ENCODE results near the gene TAF4B. TPM values are rescaled to one million over a fixed set of nuclear protein-coding genes. Genes with fewer than 3 reads are reported as not detected.

Gene TAF4B
- total and polyA plus RNA-seq, 9 of the 15 experiments (the other 6 are each of a cell fraction or from before 2014, with no cell fraction given) = 4.5 to 25.3 (median 20.5) TPM

GRCh38 chr18:26262156-26262555 is 35.9 kb downstream of the TAF4B start (continued):
- TF ChIP-seq ETS1 (conservative IDR thresholded peaks at IDR 0.05; ENCODE audit: control insufficient read depth, low read depth, low read length) = no peak
- no peak for TF ChIP-seq HMG20A (CRISPR knock-in tag; conservative IDR thresholded peaks at IDR 0.05)
- TF ChIP-seq KHSRP (IDR thresholded peaks at IDR 0.05) = no peak
- no peak for TF ChIP-seq CHD1 (IDR thresholded peaks at IDR 0.05; ENCODE audit: low read length)
- TF ChIP-seq HSF4 (CRISPR knock-in tag; IDR thresholded peaks at IDR 0.05; ENCODE audit: borderline replicate concordance) = no peak
- TF ChIP-seq FOS (IDR thresholded peaks at IDR 0.05; ENCODE audit: extremely low read depth, insufficient read length) = no peak

- CTCF ChIA-PET (ENCODE audit: low intra/inter-chr PET ratio) = no interaction called here
- TSS peak; percentile 11 for BruUV-seq (replicated peaks)
Measured at GRCh38 chr18:26267357-26267930, 41.2 kb downstream of the TAF4B start.

More at GRCh38 chr18:26267357-26267930, 41.2 kb downstream of the TAF4B start:
- no peaks in the 10 kb centered on the region; a peak in 1 of 5 replicates for H3K4me1 ChIP-seq (replicated peaks in 1 of 2; ENCODE audit: control insufficient read depth in 2 of 2, insufficient read depth in 2 of 2, low read length in 2 of 2)
- no peak for FAIRE-seq
- peaks cover 15% of the 10 kb centered on the region; the same call in 2 of the 3 replicates for H3K79me2 ChIP-seq (ENCODE audit: control insufficient read depth, insufficient read depth, low read length)
- H3K36me3 ChIP-seq (ENCODE audit: control insufficient read depth, insufficient read depth, low read length) = peaks cover 26% of the 10 kb centered on the region
- no peak overlapping the region for H3K4me2 ChIP-seq (ENCODE audit: insufficient read depth, low read length)
- POLR2A ChIA-PET = interaction anchor here (1.9 kb wide), 1 partner anchor 10 kb away, joined by 6 read pairs; no protein-coding TSS in a partner anchor
- no peaks in the 10 kb centered on the region for H3K27me3 ChIP-seq (ENCODE audit: control insufficient read depth in 2 of 2, insufficient read depth in 2 of 2, low read length in 2 of 2)
- H3K9ac ChIP-seq (ENCODE audit: insufficient read depth in 1 of 2, low read depth in 2 of 2, low read length in 2 of 2) = no peak overlapping the region
- no peaks in the 10 kb centered on the region for H3K9me1 ChIP-seq (ENCODE audit: control insufficient read depth, insufficient read depth, low read length)
- H4K20me1 ChIP-seq (replicated peaks; ENCODE audit: control insufficient read depth, insufficient read depth, low read length) = no peaks in the 10 kb centered on the region
- DNase-seq (ENCODE audit: extremely low read depth in 1 of 4, low spot score in 3 of 4) = no peak
- TF ChIP-seq CEBPG (CRISPR knock-in tag; IDR thresholded peaks at IDR 0.05) = no peak
- no peak for TF ChIP-seq CEBPG (tag; conservative IDR thresholded peaks at IDR 0.05 in 1 of 2, IDR thresholded peaks at IDR 0.05 in 1 of 2)
- TF ChIP-seq ZKSCAN3 (CRISPR knock-in tag; IDR thresholded peaks at IDR 0.05) = no peak
- TF ChIP-seq FOXK1 (CRISPR knock-in tag; IDR thresholded peaks at IDR 0.05; ENCODE audit: borderline replicate concordance) = no peak
- TF ChIP-seq CEBPZ (IDR thresholded peaks at IDR 0.05; ENCODE audit: borderline replicate concordance, low read depth, low read length) = no peak
- TF ChIP-seq CBFA2T2 (conservative IDR thresholded peaks at IDR 0.05) = no peak
- TF ChIP-seq CCAR2 (IDR thresholded peaks at IDR 0.05; ENCODE audit: low read depth, low read length) = no peak
- TF ChIP-seq DIDO1 (tag; IDR thresholded peaks at IDR 0.05; ENCODE audit: low read depth) = no peak
- no peak for TF ChIP-seq RNF2 (IDR thresholded peaks at IDR 0.05)
- no peak for TF ChIP-seq RBM15 (IDR thresholded peaks at IDR 0.05; ENCODE audit: insufficient read depth, low read length)
- no peaks in the 10 kb centered on the region for H3K9me3 ChIP-seq (replicated peaks; ENCODE audit: control insufficient read depth, insufficient read depth, low read depth, low read length)
- in situ Hi-C loops (cut with MboI) = no loop called here
- no peak for ATAC-seq
- WGBS (ENCODE audit: insufficient coverage, low coverage, missing lambda C conversion rate) = 54% methylated on average over 4 of the region's 4 CpGs
- H3K4me3 ChIP-seq = no peak overlapping the region
- no peak overlapping the region for H2AFZ ChIP-seq (ENCODE audit: low read depth, low read length)
- intact Hi-C loops (cut with micrococcal nuclease) = no loop called here
- H3K27ac ChIP-seq (ENCODE audit: extremely low read depth, low read depth, low read length) = no peak overlapping the region
